HepG2 (cell line): ENCODE data around the gene CHRNB2. TPM values are rescaled to one million over a fixed set of nuclear protein-coding genes. Genes with fewer than 3 reads are reported as not detected.

Source experiments
- AKNA ChIP-seq: sonication (generic); formaldehyde crosslinking; IDR thresholded peaks from 2 replicates; pipeline ENCODE4 v1.4.0; 2020; ENCODE audit warnings: missing genetic modification reagents, borderline replicate concordance
- ARID2 ChIP-seq: sonication (generic); formaldehyde crosslinking; IDR thresholded peaks from 2 replicates; pipeline ENCODE4 v1.8.1; 2022; ENCODE audit warnings: mild to moderate bottlenecking, missing genetic modification reagents, borderline replicate concordance
- ERF ChIP-seq: IDR thresholded peaks from 2 replicates; pipeline ENCODE4 v1.6.1; 2018; ENCODE audit warnings: missing biosample characterization, missing genetic modification reagents
- KLF15 ChIP-seq: sonication (generic); formaldehyde crosslinking; IDR thresholded peaks from 2 replicates; pipeline ENCODE4 v1.8.1; 2023; ENCODE audit warnings: borderline replicate concordance, mild to moderate bottlenecking, inconsistent platforms, missing genetic modification reagents, mixed read lengths
- POGK ChIP-seq: sonication (generic); formaldehyde crosslinking; conservative IDR thresholded peaks from 2 replicates; pipeline ENCODE4 v1.8.0; 2022; ENCODE audit warnings: mild to moderate bottlenecking, moderate library complexity, missing genetic modification reagents
- POLR2A ChIP-seq, 2 experiments: IDR thresholded peaks; 2 replicates each; pipeline ENCODE4 v1.6.1; 2011; ENCODE audit warnings: low read depth in 2 of 2, low read length in 2 of 2, mild to moderate bottlenecking in 1 of 2, moderate library complexity in 1 of 2; ENCODE audit not compliant: insufficient read depth in 1 of 2
- RARA ChIP-seq: IDR thresholded peaks from 2 replicates; pipeline ENCODE4 v1.6.1; 2016; ENCODE audit warnings: missing genetic modification reagents, missing compliant biosample characterization
- RARG ChIP-seq: sonication (generic); formaldehyde crosslinking; IDR thresholded peaks from 2 replicates; pipeline ENCODE4 v1.4.0; 2020; ENCODE audit warnings: low read depth, mild to moderate bottlenecking, missing genetic modification reagents
- THYN1 ChIP-seq: sonication (generic); formaldehyde crosslinking; IDR thresholded peaks from 2 replicates; pipeline ENCODE4 v1.8.1; 2023; ENCODE audit warnings: low read depth, mild to moderate bottlenecking, moderate library complexity, missing genetic modification reagents, borderline replicate concordance
- ZKSCAN8 ChIP-seq: IDR thresholded peaks from 2 replicates; pipeline ENCODE4 v1.6.1; 2016; ENCODE audit warnings: borderline replicate concordance, missing genetic modification reagents, missing compliant biosample characterization
- ZMYM3 ChIP-seq: sonication (generic); formaldehyde crosslinking; IDR thresholded peaks from 2 replicates; pipeline ENCODE4 v1.5.1; 2020; ENCODE audit warnings: mild to moderate bottlenecking, missing genetic modification reagents
- ZNF350 ChIP-seq: sonication (generic); formaldehyde crosslinking; IDR thresholded peaks from 2 replicates; pipeline ENCODE4 v1.4.0; 2020; ENCODE audit warnings: mild to moderate bottlenecking, low read depth, missing genetic modification reagents, borderline replicate concordance
- ZNF430 ChIP-seq: sonication (generic); formaldehyde crosslinking; IDR thresholded peaks from 2 replicates; pipeline ENCODE4 v1.9.0; 2021; ENCODE audit warnings: mild to moderate bottlenecking, missing genetic modification reagents
- ZNF572 ChIP-seq: sonication (generic); formaldehyde crosslinking; IDR thresholded peaks from 2 replicates; pipeline ENCODE4 v1.5.1; 2020; ENCODE audit warnings: mild to moderate bottlenecking, missing genetic modification reagents
- ZNF678 ChIP-seq: sonication (generic); formaldehyde crosslinking; IDR thresholded peaks from 2 replicates; pipeline ENCODE4 v1.4.0; 2020; ENCODE audit warnings: mild to moderate bottlenecking, missing genetic modification reagents
- polyA plus RNA-seq, 8 experiments: library from polyadenylated mRNA; depleted of rRNA in 3 of 8; stranded (reverse) in 7 of 8; unstranded in 1 of 8; fragments of >200 nt; fragmentation: Illumina TruSeq in 4 of 8; extraction: Trizol in 4 of 8; gene quantifications; 2 replicates each; pipeline versions ENCODE4 v1.2.1 to v1.2.3, GENCODE V29; 2011 to 2016; ENCODE audit warnings: low read depth in 4 of 8, missing spikeins in 1 of 8, mixed read lengths in 1 of 8; ENCODE audit not compliant: insufficient read depth in 1 of 8
- total RNA-seq, 5 experiments: library from RNA; depleted of rRNA; stranded (reverse); fragments of >200 nt; fragmentation: Illumina TruSeq; extraction: Trizol; gene quantifications; 2 replicates each; pipeline ENCODE4 v1.2.3, GENCODE V29; 2016; ENCODE audit warnings: low read depth in 1 of 5
- TF ChIP-seq, protein P1 (sequence below): IDR thresholded peaks from 2 replicates; pipeline ENCODE4 v1.6.1; 2016; ENCODE audit warnings: low read depth, borderline replicate concordance
- TF ChIP-seq, protein P2 (sequence below): sonication (generic); formaldehyde crosslinking; IDR thresholded peaks from 2 replicates; pipeline ENCODE4 v1.4.0; 2020; ENCODE audit warnings: low read depth, missing genetic modification reagents

CHRNB2 gene
- total and polyA plus RNA-seq, 2 of the 13 experiments (the other 11 are each of a cell fraction or from before 2014, with no cell fraction given) = 0.03 to 0.07 TPM

- TF ChIP-seq AKNA (CRISPR knock-in tag) = peak; percentile 86; the same call in 1 of the 2 replicates
- no peak for TF ChIP-seq ZKSCAN8 (CRISPR knock-in tag)
- peak; percentile 98 for TF ChIP-seq ZNF678 (CRISPR knock-in tag)
- TF ChIP-seq ZNF430 (CRISPR knock-in tag) = peak; percentile 100
- TF ChIP-seq KLF15 (CRISPR knock-in tag) = peak; percentile 97
- peak; percentile 88; the same call in 1 of the 2 replicates for TF ChIP-seq ARID2 (CRISPR knock-in tag)
- TF ChIP-seq ZNF350 (CRISPR knock-in tag) = peak; percentile 88
- peak; percentile 98 for TF ChIP-seq ERF
- TF ChIP-seq ZMYM3 (CRISPR knock-in tag) = peak; percentile 96; the same call in 1 of the 2 replicates
- peak; percentile 42 to 65; a peak in 3 of 4 replicates for TF ChIP-seq POLR2A (IDR thresholded peaks at IDR 0.05; ENCODE audit: insufficient read depth in 1 of 2, low read depth in 2 of 2, low read length in 2 of 2)
- TF ChIP-seq, protein P1, sequence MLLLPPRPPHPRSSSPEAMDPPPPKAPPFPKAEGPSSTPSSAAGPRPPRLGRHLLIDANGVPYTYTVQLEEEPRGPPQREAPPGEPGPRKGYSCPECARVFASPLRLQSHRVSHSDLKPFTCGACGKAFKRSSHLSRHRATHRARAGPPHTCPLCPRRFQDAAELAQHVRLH (CRISPR knock-in tag) = peak; percentile 95
- peak; percentile 86; the same call in 1 of the 2 replicates for TF ChIP-seq RARG (CRISPR knock-in tag)
- peak; percentile 89 for TF ChIP-seq THYN1 (CRISPR knock-in tag)
- TF ChIP-seq POGK = peak; percentile 97
- TF ChIP-seq, protein P2, sequence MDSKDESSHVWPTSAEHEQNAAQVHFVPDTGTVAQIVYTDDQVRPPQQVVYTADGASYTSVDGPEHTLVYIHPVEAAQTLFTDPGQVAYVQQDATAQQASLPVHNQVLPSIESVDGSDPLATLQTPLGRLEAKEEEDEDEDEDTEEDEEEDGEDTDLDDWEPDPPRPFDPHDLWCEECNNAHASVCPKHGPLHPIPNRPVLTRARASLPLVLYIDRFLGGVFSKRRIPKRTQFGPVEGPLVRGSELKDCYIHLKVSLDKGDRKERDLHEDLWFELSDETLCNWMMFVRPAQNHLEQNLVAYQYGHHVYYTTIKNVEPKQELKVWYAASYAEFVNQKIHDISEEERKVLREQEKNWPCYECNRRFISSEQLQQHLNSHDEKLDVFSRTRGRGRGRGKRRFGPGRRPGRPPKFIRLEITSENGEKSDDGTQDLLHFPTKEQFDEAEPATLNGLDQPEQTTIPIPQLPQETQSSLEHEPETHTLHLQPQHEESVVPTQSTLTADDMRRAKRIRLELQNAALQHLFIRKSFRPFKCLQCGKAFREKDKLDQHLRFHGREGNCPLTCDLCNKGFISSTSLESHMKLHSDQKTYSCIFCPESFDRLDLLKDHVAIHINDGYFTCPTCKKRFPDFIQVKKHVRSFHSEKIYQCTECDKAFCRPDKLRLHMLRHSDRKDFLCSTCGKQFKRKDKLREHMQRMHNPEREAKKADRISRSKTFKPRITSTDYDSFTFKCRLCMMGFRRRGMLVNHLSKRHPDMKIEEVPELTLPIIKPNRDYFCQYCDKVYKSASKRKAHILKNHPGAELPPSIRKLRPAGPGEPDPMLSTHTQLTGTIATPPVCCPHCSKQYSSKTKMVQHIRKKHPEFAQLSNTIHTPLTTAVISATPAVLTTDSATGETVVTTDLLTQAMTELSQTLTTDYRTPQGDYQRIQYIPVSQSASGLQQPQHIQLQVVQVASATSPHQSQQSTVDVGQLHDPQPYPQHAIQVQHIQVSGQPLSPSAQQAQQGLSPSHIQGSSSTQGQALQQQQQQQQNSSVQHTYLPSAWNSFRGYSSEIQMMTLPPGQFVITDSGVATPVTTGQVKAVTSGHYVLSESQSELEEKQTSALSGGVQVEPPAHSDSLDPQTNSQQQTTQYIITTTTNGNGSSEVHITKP (CRISPR knock-in tag) = peak; percentile 25
- TF ChIP-seq RARA (CRISPR knock-in tag) = peak; percentile 65
- TF ChIP-seq ZNF572 (CRISPR knock-in tag) = peak; percentile 56; the same call in 1 of the 2 replicates
Observed at GRCh38 chr1:154558720-154559465, 8.7 kb upstream of the CHRNB2 start (continued).
